Measurements from ENCODE around the gene SYT12. TPM values are rescaled to one million over a fixed set of nuclear protein-coding genes. Genes with fewer than 3 reads are reported as not detected.

SYT12 gene
- total and polyA plus RNA-seq, 2 donors (not counting 1 experiment from before 2014, with no cell fraction given), result not detected

DNA sequence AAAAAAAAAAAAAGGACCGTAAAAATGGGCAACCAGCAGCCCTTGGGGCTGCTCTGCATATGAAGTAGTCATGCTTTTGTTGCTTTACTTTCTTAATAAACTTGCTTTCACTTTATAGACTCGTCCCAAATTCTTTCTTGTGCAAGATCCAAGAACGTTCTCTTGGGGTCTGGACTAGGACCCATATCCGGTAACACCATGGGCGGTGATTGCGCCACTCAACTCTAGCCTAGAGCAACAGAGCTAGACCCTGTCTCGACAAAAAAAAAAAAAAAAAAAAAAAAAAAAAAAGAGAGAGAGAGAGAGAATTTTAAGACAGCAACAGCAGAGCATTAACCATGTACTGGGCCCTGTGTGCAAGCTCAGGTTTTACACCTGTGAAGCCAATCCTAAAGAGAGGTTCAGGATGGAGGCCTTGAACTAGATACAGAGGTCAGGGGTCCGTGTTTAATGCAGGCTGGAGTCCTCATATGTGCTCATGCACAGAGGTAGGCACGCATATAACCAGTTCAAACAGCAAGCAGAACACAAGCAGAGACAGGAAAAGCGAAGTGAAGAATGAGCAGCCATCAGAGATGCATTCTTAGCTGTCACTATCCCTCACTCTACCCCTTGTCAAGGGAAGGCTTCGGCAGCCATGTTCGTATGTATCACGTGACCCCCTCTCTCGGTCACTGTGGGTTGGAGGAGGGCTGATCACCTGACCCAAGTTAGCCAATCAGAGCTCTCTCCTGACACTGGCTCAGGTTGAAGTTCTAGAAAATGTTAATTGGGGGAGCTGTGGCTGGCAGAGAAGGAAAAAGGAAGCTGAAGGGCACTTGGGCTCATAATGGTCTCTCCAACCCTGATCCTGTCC lies 16.7 kb upstream of the SYT12 start:
- ChIA-PET CTCF (interaction anchor here (0.7 kb wide), 1 partner anchor 45 kb away, joined by 4 read pairs; no protein-coding TSS in a partner anchor), POLR2A (no interaction called here)
- no peaks in the 10 kb centered on the region for H3K9me3 Mint-ChIP-seq (ENCODE audit: insufficient read depth)
- Histone ChIP-seq H3K9me3 (ENCODE audit: control extremely low read depth in 1 of 3, control insufficient read depth in 2 of 3, insufficient read depth in 1 of 3, low read length in 2 of 3) (no peaks in the 10 kb centered on the region), H3K4me1 (ENCODE audit: control insufficient read depth in 2 of 2, insufficient read depth in 2 of 2, low read length in 2 of 2) (no peaks in the 10 kb centered on the region), H2AFZ (ENCODE audit: insufficient read depth, low read depth, low read length, poor library complexity, severe bottlenecking) (peak overlapping the region; percentile 19), H3K4me3 (ENCODE audit: control extremely low read depth in 1 of 5, extremely low read depth in 1 of 5, insufficient read depth in 1 of 5, low read depth in 2 of 5, low read length in 4 of 5) (no peak overlapping the region), H3K9ac (ENCODE audit: low read length) (no peak overlapping the region), H3K27ac (ENCODE audit: low read length in 2 of 2) (no peak overlapping the region), H3K4me2 (replicated peaks; ENCODE audit: low read depth, low read length, poor library complexity, severe bottlenecking) (no peak overlapping the region), H3K79me2 (ENCODE audit: control insufficient read depth, insufficient read depth, low read length) (no peaks in the 10 kb centered on the region), H4K20me1 (ENCODE audit: control insufficient read depth, insufficient read depth, low read length, poor library complexity, severe bottlenecking) (no peaks in the 10 kb centered on the region), H3K36me3 (replicated peaks in 1 of 2; ENCODE audit: control extremely low read depth in 1 of 2, control insufficient read depth in 1 of 2, extremely low read depth in 1 of 2, insufficient read depth in 2 of 2, low read length in 1 of 2) (no peaks in the 10 kb centered on the region), H3K27me3 (replicated peaks in 1 of 4; ENCODE audit: control extremely low read depth in 1 of 4, control insufficient read depth in 3 of 4, insufficient read depth in 4 of 4, low read length in 3 of 4) (peaks cover 0 to 2% (median 0%) of the 10 kb centered on the region in 4 experiments)
- H3K27me3 Mint-ChIP-seq, result peaks cover 19% of the 10 kb centered on the region
- no peak overlapping the region for H3K27ac Mint-ChIP-seq
- H3K4me3 Mint-ChIP-seq, result no peak overlapping the region
- TF ChIP-seq EZH2 (IDR thresholded peaks at IDR 0.05; ENCODE audit: borderline replicate concordance, insufficient read depth, low read depth, low read length, poor library complexity, severe bottlenecking), result no peak
- TF ChIP-seq, protein P1, sequence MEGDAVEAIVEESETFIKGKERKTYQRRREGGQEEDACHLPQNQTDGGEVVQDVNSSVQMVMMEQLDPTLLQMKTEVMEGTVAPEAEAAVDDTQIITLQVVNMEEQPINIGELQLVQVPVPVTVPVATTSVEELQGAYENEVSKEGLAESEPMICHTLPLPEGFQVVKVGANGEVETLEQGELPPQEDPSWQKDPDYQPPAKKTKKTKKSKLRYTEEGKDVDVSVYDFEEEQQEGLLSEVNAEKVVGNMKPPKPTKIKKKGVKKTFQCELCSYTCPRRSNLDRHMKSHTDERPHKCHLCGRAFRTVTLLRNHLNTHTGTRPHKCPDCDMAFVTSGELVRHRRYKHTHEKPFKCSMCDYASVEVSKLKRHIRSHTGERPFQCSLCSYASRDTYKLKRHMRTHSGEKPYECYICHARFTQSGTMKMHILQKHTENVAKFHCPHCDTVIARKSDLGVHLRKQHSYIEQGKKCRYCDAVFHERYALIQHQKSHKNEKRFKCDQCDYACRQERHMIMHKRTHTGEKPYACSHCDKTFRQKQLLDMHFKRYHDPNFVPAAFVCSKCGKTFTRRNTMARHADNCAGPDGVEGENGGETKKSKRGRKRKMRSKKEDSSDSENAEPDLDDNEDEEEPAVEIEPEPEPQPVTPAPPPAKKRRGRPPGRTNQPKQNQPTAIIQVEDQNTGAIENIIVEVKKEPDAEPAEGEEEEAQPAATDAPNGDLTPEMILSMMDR (IDR thresholded peaks at IDR 0.05), result no peak
- WGBS (ENCODE audit: insufficient coverage), result 88% methylated on average over 7 of the region's 14 CpGs
- H3K4me1 Mint-ChIP-seq, result no peaks in the 10 kb centered on the region
- intact Hi-C loops (cut with micrococcal nuclease), result no loop called here
- no peak for DNase-seq
- ATAC-seq (ENCODE audit: low read depth), result no peak

DNA sequence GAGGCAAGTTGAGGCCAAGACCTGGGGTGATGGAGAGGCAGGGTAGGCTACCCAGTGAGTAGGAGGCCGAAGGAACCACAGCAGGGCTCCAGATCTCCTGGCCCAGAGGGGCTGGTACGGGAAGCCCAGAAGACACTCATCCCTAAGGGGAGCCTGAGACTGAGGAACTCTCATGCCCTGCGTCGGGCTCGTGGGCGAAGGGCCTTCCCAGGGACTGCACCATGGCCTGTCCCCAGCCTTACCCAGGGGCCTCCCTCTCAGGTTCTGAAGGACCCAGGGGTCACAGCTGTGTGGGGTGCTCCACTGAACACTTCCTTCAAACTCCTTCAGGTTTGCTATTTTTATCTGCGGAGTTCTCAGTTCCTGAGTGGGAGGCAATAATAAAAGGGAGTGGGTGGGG lies 15.8 kb upstream of the SYT12 start:
- no peak overlapping the region for H3K4me3 ChIP-seq (ENCODE audit: control extremely low read depth in 1 of 5, extremely low read depth in 1 of 5, insufficient read depth in 1 of 5, low read depth in 2 of 5, low read length in 4 of 5)
- H3K9me3 Mint-ChIP-seq (ENCODE audit: insufficient read depth), result no peaks in the 10 kb centered on the region
- no peaks in the 10 kb centered on the region for H3K4me1 Mint-ChIP-seq
- no peaks in the 10 kb centered on the region for H3K36me3 ChIP-seq (replicated peaks in 1 of 2; ENCODE audit: control extremely low read depth in 1 of 2, control insufficient read depth in 1 of 2, extremely low read depth in 1 of 2, insufficient read depth in 2 of 2, low read length in 1 of 2)
- intact Hi-C loops (cut with micrococcal nuclease), result no loop called here
- ChIA-PET CTCF (no interaction called here), POLR2A (no interaction called here)
- no peaks in the 10 kb centered on the region for H4K20me1 ChIP-seq (ENCODE audit: control insufficient read depth, insufficient read depth, low read length, poor library complexity, severe bottlenecking)
- no peaks in the 10 kb centered on the region for H3K79me2 ChIP-seq (ENCODE audit: control insufficient read depth, insufficient read depth, low read length)
- no peak for DNase-seq
- no peak overlapping the region for H3K9ac ChIP-seq (ENCODE audit: low read length)
- 96% methylated on average over 6 of the region's 7 CpGs for WGBS (ENCODE audit: insufficient coverage)
- TF ChIP-seq, protein P1 (IDR thresholded peaks at IDR 0.05), result no peak
- no peak for TF ChIP-seq EZH2 (IDR thresholded peaks at IDR 0.05; ENCODE audit: borderline replicate concordance, insufficient read depth, low read depth, low read length, poor library complexity, severe bottlenecking)
- H2AFZ ChIP-seq (ENCODE audit: insufficient read depth, low read depth, low read length, poor library complexity, severe bottlenecking), result no peak overlapping the region
- peaks cover 17% of the 10 kb centered on the region for H3K27me3 Mint-ChIP-seq
- H3K9me3 ChIP-seq (ENCODE audit: control extremely low read depth in 1 of 3, control insufficient read depth in 2 of 3, insufficient read depth in 1 of 3, low read length in 2 of 3), result no peaks in the 10 kb centered on the region
- H3K27ac Mint-ChIP-seq, result no peak overlapping the region
- no peak overlapping the region for H3K4me3 Mint-ChIP-seq
- ATAC-seq (ENCODE audit: low read depth), result no peak
- no peak overlapping the region for H3K4me2 ChIP-seq (replicated peaks; ENCODE audit: low read depth, low read length, poor library complexity, severe bottlenecking)
- H3K27ac ChIP-seq (ENCODE audit: low read length in 2 of 2), result no peak overlapping the region
- H3K4me1 ChIP-seq (ENCODE audit: control insufficient read depth in 2 of 2, insufficient read depth in 2 of 2, low read length in 2 of 2), result no peaks in the 10 kb centered on the region
- peaks cover 0 to 2% (median 0%) of the 10 kb centered on the region in 4 experiments for H3K27me3 ChIP-seq (replicated peaks in 1 of 4; ENCODE audit: control extremely low read depth in 1 of 4, control insufficient read depth in 3 of 4, insufficient read depth in 4 of 4, low read length in 3 of 4)

Data from B cell (primary cell).